ES-I3 (cell line): ENCODE data around the gene CFAP20DC.
"Not testable (repeated sequence)": the region's sequence is repeated elsewhere in the genome, so short reads cannot be mapped to it uniquely, and the experiment has no call there.

Experiments used
- H3K36me3 ChIP-seq: 2 replicates; pipeline ENCODE4 v1.6.1; 2013; ENCODE audit warnings: mild to moderate bottlenecking, low read length, control low read depth, moderate library complexity; ENCODE audit not compliant: insufficient read depth
- H3K4me1 ChIP-seq: 2 replicates; pipeline ENCODE4 v1.6.1; 2013; ENCODE audit warnings: mild to moderate bottlenecking, control low read depth, low read length; ENCODE audit not compliant: insufficient read depth
- H3K9ac ChIP-seq: 2 replicates; pipeline ENCODE4 v1.6.1; 2013; ENCODE audit warnings: low read depth, mild to moderate bottlenecking, low read length, moderate library complexity
- H3K9me3 ChIP-seq: 2 replicates; pipeline ENCODE4 v1.6.1; 2013; ENCODE audit warnings: mild to moderate bottlenecking, low read length, moderate library complexity; ENCODE audit not compliant: control insufficient read depth, insufficient read depth

Gene CFAP20DC

GRCh38 chr3:58857402-58857801, 192.4 kb downstream of the CFAP20DC start:
- Histone ChIP-seq H3K9me3 (no peaks in the 10 kb centered on the region), H3K36me3 (no peaks in the 10 kb centered on the region), H3K9ac (no peak overlapping the region), H3K4me1 (no peaks in the 10 kb centered on the region)

GRCh38 chr3:58848826-58849225, 201.0 kb downstream of the CFAP20DC start:
- Histone ChIP-seq H3K9ac (no peak overlapping the region), H3K4me1 (no peaks in the 10 kb centered on the region), H3K9me3 (no peaks in the 10 kb centered on the region), H3K36me3 (no peaks in the 10 kb centered on the region)

- not testable (repeated sequence) for H3K4me1 ChIP-seq, H3K9me3 ChIP-seq, H3K36me3 ChIP-seq
- H3K9ac ChIP-seq = peak overlapping the region; percentile 46
These were observed 207.6 kb downstream of the CFAP20DC start for GRCh38 chr3:58842050-58842747.

GRCh38 chr3:58840949-58841348, 208.9 kb downstream of the CFAP20DC start:
- Histone ChIP-seq H3K9ac (no peak overlapping the region), H3K4me1 (peaks cover 4% of the 10 kb centered on the region; the same call in 1 of the 2 replicates), H3K9me3 (no peaks in the 10 kb centered on the region), H3K36me3 (no peaks in the 10 kb centered on the region)

GRCh38 chr3:58839964-58840363, 209.9 kb downstream of the CFAP20DC start:
- H3K4me1 ChIP-seq = peaks cover 4% of the 10 kb centered on the region; the same call in 1 of the 2 replicates
- H3K9ac ChIP-seq = no peak overlapping the region
- H3K36me3 ChIP-seq = no peaks in the 10 kb centered on the region
- no peaks in the 10 kb centered on the region for H3K9me3 ChIP-seq

GRCh38 chr3:58839187-58839586, 210.6 kb downstream of the CFAP20DC start:
- H3K9ac ChIP-seq = no peak overlapping the region
- no peaks in the 10 kb centered on the region for H3K36me3 ChIP-seq
- H3K9me3 ChIP-seq = no peaks in the 10 kb centered on the region
- H3K4me1 ChIP-seq = peaks cover 4% of the 10 kb centered on the region; the same call in 1 of the 2 replicates

GRCh38 chr3:58837856-58838255, 212.0 kb downstream of the CFAP20DC start:
- Histone ChIP-seq H3K9me3 (no peaks in the 10 kb centered on the region), H3K36me3 (no peaks in the 10 kb centered on the region), H3K4me1 (peaks cover 4% of the 10 kb centered on the region; the same call in 1 of the 2 replicates), H3K9ac (no peak overlapping the region)

- Histone ChIP-seq H3K9ac (no peak overlapping the region), H3K4me1 (peaks cover 4% of the 10 kb centered on the region; the same call in 1 of the 2 replicates), H3K9me3 (no peaks in the 10 kb centered on the region), H3K36me3 (no peaks in the 10 kb centered on the region)
These were observed 212.5 kb downstream of the CFAP20DC start for GRCh38 chr3:58837141-58837843.

- no peaks in the 10 kb centered on the region; the same call in 1 of the 2 replicates for H3K36me3 ChIP-seq
- H3K9me3 ChIP-seq = no peaks in the 10 kb centered on the region
- no peak overlapping the region for H3K9ac ChIP-seq
- H3K4me1 ChIP-seq = no peaks in the 10 kb centered on the region
These were observed 214.7 kb downstream of the CFAP20DC start for GRCh38 chr3:58835086-58835485.

- H3K4me1 ChIP-seq = no peaks in the 10 kb centered on the region
- H3K36me3 ChIP-seq = no peaks in the 10 kb centered on the region; the same call in 1 of the 2 replicates
- no peak overlapping the region for H3K9ac ChIP-seq
- no peaks in the 10 kb centered on the region for H3K9me3 ChIP-seq
These were observed 216.3 kb downstream of the CFAP20DC start for GRCh38 chr3:58833491-58833890.

- Histone ChIP-seq H3K9ac (no peak overlapping the region), H3K9me3 (no peaks in the 10 kb centered on the region), H3K36me3 (no peaks in the 10 kb centered on the region; the same call in 1 of the 2 replicates), H3K4me1 (no peaks in the 10 kb centered on the region)
These were observed 220.4 kb downstream of the CFAP20DC start for GRCh38 chr3:58829321-58830000.

- no peaks in the 10 kb centered on the region for H3K4me1 ChIP-seq
- H3K9ac ChIP-seq = no peak overlapping the region
- no peaks in the 10 kb centered on the region for H3K9me3 ChIP-seq
- H3K36me3 ChIP-seq = no peaks in the 10 kb centered on the region
These were observed 225.0 kb downstream of the CFAP20DC start for GRCh38 chr3:58824777-58825176.

GRCh38 chr3:58824285-58824684, 225.5 kb downstream of the CFAP20DC start:
- H3K36me3 ChIP-seq = no peaks in the 10 kb centered on the region
- H3K4me1 ChIP-seq = no peaks in the 10 kb centered on the region
- no peaks in the 10 kb centered on the region for H3K9me3 ChIP-seq
- H3K9ac ChIP-seq = no peak overlapping the region

- not testable (repeated sequence) for H3K36me3 ChIP-seq, H3K4me1 ChIP-seq, H3K9me3 ChIP-seq, H3K9ac ChIP-seq
These were observed 243.1 kb downstream of the CFAP20DC start for GRCh38 chr3:58806551-58807244.
